GM21381 (cell line): ENCODE results near the gene TCF4.

Source experiments
- ATAC-seq: cut with Tn5 transposase; IDR thresholded peaks from one replicate; pipeline ENCODE4 v1.9.1; 2021; ENCODE audit warnings: mild to moderate bottlenecking, moderate library complexity; ENCODE audit not compliant: unreplicated experiment

Gene TCF4

DNA sequence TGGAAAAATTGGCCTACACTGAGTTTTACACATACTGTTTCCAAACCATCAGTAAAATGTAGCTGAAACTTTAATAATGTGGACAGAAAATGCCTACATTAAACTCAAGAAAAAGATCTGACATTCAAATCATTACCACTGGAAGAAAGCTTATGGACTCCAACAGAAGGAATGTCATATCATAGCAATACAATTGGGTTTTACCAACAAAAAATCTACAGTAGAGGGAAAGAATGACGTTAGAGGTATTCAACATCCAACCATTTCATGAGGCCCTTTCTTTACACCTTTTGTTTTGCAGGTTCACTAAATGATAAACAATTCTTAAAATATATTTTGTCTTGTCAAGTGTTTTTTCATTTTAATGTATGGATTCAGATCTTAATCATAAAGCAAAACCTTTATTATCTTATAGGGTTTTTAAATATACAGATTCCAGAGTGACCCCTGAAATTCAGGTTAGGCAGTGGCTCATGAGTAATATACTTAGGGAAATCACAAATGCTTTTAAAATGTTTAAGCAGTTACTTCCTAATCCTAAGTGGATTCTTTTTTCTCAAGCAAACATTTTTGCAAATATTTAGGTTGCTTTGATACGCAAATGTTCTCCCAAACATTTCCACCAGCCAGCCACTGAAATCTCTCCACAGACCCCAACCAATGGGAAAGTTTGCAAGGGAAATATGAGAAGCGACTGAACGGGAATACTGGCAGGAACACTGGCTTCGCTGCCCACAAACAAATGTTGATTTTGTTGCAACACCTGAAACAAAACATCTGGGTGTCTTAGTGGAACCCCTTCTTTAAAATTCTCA lies 168.7 kb downstream of the TCF4 start:
- no peak for ATAC-seq

DNA sequence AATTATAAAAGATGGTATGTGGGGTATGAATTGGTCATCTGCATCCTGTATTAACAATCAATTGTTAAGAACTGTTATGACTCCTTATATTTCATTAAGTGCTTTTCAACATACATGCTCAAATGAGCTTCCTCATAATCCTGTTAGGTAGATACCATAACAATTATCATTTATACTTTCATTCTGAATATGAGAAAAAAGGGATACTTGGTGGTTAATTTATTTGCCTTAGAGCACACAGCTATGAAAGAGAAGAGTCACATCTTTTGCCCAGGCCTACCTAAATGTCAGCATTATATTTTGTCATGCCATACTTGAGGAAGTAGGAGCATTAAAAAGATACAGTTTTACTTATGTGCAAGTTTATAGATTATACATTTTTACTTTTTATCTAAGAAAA lies 169.6 kb downstream of the TCF4 start:
- ATAC-seq: no peak

DNA sequence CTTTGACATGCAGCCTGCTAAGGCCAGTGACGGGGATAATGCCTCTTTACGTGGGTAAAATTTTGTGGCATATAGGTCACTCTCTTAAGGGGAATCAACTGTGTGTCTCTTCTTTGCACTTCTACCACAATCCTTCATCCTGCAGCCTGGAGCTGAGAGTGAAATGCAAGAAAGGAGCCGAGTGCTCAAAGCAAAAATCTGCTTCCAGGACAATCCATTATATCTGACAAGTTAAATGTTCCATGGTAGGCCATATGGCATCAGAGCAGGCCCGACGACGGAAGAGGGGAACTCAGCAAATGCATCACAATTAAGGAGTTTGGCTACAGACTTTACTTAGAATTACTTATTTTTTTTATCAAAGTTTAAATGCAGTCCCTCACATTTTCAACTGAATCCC lies 171.2 kb downstream of the TCF4 start:
- ATAC-seq: no peak

DNA sequence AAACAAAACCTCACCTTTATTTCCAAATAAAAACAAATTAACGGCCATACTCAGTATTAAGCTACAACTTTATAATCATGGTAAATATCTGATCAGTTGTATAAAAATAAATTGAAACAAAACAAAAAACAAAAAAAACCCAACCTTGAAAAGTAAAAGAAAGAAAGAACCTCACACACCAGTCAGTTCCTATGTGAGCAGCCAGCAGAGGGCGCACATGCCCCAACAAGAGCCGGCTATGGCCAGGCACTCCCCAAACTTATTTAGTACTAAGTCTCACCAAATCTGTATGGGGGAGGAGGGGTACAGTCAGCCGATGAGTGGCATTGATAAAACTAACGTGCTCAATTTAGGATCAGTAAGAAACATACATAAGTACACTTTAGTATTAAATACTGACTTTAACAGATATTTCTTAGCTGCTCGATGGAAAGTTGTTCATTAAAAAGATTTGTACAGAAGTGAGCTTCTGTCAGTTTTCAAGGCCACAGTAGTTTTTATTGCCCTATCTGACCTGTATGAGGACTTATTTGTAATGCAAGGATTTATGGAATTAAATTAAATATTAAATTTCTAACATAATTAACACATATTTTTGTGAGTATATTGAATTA lies 172.6 kb downstream of the TCF4 start:
- ATAC-seq: peak; percentile 80

DNA sequence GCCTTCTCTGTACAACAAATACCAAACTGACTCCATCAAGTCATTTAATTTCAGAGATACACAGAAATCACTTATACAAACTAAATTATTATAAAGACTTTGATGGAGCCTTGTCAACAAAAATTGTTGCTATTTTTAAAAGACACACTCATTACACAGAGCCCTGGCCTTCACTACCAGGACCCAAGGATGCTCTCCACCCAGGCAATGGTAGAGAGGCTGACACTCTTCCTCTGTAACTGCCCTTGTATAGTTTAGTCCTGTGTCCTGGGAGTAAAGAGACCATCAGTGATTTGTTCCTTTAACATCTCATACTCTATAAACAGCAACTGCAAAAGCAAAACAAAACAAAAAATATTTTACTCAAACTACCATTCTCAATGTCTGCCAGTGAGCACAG lies 173.5 kb downstream of the TCF4 start:
- no peak for ATAC-seq

DNA sequence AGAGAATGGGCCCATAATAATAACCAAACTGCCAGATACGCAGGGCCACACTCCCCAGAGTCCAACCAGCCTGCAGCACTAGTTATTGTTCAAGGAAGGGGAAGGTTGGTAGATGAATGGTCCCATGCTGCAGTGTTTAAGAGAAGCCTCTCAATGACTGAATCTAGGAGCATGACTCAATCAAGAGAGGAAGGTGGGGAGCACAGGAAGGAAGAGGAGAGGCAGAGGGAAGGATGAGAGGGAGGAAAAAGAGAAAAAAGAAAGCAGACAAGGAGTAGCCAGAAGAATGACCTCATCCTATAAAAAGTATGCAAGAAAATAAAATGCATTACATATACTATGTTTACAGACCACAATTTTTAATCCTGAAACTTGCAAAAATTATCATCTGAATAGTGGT lies 174.5 kb downstream of the TCF4 start:
- ATAC-seq: no peak

DNA sequence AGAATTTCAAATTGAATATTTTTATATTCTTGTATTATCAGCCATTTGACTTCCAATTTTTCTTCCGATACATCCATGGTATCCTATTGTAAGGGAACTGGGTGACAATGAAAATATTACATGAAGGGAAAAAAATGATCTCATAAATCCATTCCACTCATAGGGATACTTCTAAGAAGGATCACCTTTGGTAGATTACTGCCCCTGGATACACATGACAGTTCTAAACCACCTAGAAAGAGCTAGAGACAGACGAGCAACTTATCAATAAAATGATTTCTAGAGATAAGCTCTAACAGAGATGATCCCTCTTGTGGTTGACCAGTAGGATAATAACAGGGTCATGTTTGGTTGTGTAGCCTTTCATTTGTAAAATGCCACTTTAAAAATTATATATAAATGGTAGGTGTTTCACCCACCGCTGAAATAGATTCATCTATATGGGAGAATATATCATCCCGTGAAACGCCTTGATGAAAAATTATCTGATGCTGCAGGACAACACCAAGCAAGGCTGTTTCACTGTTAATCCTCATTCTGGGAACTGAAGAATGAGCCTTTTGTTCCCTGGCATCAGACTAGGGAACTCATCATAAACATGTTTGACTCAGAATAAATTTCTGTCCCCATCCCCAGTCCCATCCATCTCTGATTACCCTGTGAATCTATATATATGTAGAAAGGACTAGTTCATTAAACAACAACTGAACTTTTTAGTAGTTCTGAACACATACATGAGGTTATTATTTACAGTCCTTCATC lies 180.0 kb downstream of the TCF4 start:
- ATAC-seq: no peak

DNA sequence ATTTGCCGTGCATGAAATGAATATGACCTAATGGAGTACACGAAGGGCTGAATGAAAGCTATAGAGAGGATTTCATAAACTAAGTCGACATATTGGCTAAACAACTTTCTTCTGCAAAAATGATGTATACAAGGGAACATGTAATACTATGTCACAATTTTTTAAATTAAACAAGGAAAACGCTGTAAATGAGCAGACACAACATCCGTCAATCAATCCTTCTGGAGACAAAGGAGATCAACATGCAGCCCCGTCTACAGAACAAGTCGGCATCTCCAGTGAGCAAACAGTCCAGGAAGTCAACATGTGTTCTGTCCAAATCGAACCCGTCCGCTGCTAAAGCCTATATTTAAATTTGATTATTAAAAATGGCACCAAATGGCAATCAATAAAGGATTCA lies 180.8 kb downstream of the TCF4 start:
- no peak for ATAC-seq

DNA sequence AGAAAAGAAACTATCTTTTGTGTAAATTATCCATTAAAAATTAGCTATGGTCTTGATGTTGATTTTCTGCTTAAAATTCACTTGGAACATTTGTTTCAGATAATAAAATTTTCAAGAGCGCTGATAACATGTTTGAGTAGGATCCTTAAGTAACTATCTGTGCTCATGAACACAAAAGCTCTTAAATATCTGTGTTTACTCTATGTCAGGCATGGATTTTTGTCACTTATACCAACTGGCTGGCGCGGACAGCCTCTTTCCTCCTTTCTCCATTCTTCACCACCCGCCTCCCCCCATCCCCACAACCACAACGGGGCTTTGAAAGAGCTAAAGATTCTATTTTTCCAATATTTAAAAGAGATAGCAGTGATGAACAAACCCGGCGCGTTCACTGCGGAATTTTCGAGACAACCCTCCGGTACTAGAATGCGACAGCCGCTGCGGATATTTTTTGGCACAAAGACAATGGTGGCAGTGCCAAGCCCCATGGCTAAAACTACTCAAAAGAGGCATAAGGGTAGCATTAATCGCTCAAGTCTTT lies 181.5 kb downstream of the TCF4 start:
- ATAC-seq: no peak

DNA sequence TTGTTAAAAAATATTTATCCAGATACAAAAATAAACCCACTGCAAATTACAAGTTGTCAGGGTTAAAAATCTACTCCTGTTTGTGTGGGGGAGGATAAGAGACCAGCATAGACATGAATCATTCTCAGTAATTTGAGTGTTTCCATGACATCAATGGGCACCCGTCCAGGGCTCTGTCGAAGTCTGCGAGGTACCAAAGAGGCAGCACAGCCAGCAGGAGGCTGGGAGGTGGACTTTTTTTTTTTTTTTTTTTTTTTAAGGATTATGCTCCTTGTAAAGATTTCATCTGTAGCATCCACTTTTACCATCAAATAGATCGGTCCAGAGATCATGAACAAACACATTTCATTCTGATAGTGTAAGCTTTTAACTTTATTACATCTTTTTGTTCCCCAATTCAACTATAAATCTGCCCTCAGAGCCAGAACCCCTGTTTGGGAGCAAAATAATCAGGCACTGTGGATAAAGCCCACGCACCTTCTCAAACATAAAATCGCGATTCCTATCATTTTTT lies 182.0 kb downstream of the TCF4 start:
- no peak for ATAC-seq

DNA sequence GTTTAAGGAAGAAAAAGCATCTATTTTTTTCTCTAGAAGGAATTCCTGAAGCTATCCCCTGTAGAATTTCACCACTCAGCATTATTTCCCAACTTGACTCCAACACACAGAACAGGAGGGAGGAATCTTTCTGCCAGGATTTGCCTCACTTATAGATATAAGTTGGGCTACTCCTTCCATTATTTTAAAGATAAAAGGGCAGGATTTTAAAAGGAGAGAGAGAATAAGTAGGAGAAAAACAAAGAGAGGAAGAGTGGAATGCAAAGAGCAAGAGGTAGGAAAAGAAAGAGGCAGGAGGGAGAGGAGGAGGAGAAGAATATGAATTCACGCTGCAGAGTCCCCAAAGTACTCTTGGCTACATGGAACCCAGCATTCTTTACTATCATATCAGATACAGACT lies 182.5 kb downstream of the TCF4 start:
- no peak for ATAC-seq

DNA sequence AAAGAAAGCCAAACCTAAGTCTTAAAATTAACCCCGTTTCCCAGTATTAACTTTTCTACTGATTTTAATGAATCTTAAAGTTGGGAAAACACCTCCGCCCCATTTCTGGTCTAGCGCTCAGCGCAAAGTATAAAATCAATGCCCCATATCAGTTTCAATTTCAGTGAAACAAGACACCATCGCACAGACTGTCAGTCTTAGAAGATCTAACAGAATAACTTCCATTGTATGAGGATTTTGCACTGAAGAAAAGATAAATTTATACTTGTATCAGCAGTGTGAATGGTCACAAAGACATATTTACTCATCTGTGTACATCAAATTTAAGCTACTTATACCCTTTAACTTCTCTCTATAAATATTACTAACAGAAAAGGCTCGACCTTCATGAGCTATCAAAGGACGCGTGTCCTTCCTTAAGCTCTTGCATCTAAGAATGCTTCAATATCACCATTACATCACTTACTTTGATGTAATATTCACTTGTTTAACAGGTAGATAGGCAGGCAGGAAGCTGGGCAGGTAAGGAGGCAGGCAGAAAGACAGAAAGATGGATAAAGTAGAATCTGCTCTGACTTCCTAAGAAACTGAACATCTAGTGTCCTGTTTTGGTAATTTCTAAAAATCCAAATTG lies 183.0 kb downstream of the TCF4 start:
- no peak for ATAC-seq

DNA sequence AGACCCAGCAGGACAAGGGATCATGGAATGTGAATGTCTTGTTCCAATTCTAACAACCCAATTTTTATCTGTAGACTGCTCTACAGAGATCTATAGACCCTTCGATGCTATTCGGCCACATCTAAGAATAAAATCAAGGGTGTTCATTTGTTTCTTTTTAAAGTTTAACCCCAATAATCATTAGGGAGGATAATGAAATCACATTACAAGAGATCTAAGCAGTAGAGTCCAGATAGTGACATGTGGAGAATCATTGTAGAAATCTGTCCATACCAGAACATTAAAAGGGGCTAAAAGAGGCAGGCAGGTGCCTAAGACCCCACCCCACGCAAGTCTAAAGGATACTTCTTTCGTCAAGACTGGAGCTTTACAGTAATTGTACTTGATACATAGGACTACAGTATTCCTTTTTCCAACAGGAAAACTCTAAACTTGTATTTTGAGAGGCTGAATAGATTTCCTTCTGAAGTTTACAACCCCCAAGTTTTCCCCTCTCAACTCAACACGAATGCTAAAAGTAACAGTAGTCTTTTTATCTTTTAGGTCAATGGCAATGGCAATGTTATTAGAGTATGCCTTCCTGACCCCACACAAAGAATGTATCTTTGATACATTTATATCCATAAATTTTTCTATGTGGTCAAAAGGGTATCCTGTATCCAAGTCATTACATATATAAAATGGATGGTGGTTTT lies 183.7 kb downstream of the TCF4 start:
- no peak for ATAC-seq

DNA sequence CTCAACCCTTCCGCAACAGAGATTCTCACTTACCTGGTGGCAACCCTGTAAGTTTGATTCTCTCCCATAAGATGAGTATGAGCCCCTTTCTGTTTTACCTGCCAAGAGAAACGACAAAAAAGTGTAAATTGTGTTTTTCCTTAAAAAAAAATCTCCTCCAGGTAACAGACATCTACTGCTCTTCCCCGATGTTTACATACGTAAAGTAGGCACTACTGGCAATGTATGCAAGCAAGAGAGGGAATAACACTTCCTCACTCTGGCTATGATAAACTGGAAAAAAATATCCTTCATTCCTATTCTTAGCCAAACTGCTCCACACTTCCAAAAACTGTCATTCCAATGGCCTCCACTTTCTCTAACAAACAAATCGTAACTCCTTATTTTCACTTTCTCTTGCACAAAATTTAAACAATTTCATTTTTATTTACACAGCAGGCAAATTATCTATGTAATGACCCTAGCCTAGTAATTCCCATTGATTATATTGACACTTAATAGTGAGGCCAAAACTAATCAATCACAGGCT lies 184.5 kb downstream of the TCF4 start:
- no peak for ATAC-seq

DNA sequence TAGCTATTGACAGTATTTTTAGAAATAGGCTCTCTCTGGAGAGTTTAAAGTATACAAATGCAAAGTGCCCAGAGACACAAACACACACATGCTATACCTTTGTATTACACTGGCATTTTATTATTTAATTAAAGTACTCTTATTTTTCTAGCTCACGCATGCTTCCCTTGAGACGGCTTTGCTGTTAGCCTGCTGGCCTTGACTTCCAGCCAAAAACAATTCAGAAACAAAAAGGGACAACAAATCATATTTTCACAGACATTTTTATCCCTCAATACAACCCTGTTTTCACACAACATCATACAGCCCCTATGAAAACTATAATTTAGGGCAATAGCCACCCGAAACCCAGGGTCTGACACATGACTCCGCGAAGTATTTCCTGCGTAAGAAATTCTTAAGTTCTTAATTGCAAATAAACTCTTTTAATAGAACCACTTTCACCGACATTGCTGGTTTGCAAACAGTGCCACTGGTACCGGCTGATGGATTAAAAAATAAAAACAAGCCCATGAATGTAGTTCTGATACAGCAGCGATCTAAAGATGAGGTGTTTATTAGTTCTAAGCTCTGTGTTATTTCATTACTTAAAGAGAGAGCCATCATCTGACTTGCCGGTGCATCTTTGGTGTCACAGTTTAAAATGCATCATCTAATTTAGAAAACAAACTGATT lies 185.1 kb downstream of the TCF4 start:
- no peak for ATAC-seq

DNA sequence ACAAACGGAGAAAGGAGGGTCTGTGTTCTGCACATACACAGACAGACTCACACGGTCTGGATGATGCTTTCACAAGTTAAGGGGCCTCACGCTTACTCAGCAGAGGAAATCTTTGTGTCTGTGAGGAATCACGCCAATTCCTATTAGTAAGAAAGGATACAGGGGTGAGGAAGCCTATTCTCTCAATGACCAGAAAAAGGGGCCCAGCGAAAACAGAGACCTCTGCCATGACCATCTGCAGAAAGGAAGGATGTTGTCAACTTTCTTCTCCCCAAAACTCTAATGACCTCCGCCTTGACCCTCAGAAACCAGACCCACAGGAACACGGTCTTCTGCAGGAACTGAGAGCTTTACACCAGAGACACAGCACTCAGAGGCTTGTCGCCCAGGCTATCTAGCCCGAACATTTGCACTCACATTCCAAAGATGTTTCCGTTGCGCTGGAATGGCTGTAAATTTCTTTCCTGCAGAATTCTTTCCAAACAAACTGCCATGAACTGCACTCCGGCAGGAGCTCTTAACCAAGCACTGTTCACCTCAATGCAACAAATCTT lies 186.3 kb downstream of the TCF4 start:
- no peak for ATAC-seq

DNA sequence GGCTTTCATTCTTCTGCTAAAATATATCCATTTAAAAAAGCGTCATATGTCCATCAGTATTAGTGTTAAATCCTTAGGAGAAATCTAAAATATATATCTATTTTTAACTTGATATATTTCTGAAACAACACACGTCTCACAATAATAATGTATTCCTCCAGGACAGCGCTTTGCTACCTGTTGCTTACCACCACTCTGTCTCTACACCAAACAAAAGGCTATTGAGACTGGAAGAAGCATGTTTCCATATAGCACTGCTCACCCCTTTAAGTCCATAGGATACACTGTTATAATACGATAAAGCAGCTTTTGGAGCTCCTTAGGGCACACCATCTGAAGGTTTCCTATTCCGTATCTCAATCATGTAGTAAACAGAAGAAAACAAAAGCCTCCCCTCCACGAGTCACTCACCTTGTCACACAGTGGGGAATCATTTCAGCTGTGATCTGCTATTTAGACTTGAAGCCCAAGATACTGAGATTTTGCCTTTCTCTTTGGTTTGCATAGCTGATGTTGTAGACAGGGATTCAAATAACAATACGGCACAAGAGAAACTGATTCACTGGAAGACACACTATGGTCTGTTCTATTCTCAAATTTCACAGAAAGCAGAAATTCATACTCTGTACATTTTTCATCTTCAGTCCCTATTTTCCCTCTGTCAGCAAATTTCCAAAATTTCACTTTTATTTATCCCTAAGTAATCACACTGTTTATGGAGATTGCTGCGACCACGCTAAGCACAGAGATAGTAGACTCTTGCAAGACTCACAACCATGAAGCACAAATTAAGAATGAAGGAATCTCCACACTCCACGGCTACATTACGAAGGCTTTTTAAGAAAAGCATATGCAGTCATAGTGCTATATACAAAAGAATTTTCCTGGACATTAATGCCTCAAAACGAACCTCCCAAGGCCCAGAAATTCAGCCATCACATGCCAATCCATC lies 187.1 kb downstream of the TCF4 start:
- ATAC-seq: no peak

DNA sequence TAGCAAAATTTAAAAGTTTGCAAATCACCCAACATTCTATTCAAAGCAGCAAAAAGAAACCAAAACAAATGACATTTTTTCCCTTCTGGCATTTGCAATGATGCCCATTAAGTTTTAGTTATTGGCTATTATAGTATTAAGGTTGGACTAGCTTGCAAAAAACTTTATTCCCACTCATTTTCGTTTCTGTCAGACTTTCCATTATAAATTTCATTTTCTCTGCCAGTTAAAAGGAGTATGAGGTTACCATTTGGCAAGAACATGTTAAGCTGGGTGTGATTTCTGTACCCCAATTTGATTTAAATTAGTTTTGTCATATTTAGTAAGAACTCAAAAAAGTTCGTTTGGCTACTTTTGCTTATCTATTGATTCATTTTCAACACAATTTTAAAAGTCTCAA lies 187.9 kb downstream of the TCF4 start:
- no peak for ATAC-seq
